ENCODE data around the gene SAMD9. TPM values are rescaled to one million over a fixed set of nuclear protein-coding genes. Genes with fewer than 3 reads are reported as not detected.
"Not testable (repeated sequence)": the region's sequence is repeated elsewhere in the genome, so short reads cannot be mapped to it uniquely, and the experiment has no call there.

The SAMD9 gene
- total and polyA plus RNA-seq, 2 experiments from 2014 or later = 0.54 to 4.4 TPM

- no peaks in the 10 kb centered on the region for H3K9me3 ChIP-seq (ENCODE audit: low read depth)
- WGBS (ENCODE audit: low lambda C conversion rate, missing lambda C conversion rate) = 95% methylated on average over 13 of the region's 13 CpGs
Observed at GRCh38 chr7:93108003-93108402, 9.8 kb downstream of the SAMD9 start.

GRCh38 chr7:93097388-93097787 is 20.4 kb downstream of the SAMD9 start:
- TF ChIP-seq CTCF (IDR thresholded peaks at IDR 0.05; ENCODE audit: poor library complexity) (no peak), EZH2phosphoT487 (IDR thresholded peaks at IDR 0.05; ENCODE audit: low read depth, severe bottlenecking, unreplicated experiment) (no peak), EZH2 (IDR thresholded peaks at IDR 0.05; ENCODE audit: borderline replicate concordance) (no peak)
- 63% methylated on average over 2 of the region's 2 CpGs for WGBS (ENCODE audit: low lambda C conversion rate, missing lambda C conversion rate)
- no peaks in the 10 kb centered on the region for H3K9me3 ChIP-seq (ENCODE audit: low read depth)

More at GRCh38 chr7:93108003-93108402, 9.8 kb downstream of the SAMD9 start:
- Histone ChIP-seq H3K36me3 (replicated peaks; ENCODE audit: insufficient read depth, low read depth) (no peaks in the 10 kb centered on the region), H3K27ac (no peak overlapping the region), H3K4me3 (no peak overlapping the region), H3K4me2 (no peak overlapping the region), H3K4me1 (ENCODE audit: insufficient read depth) (no peaks in the 10 kb centered on the region), H4K20me1 (ENCODE audit: insufficient read depth, poor library complexity, severe bottlenecking) (no peaks in the 10 kb centered on the region), H3K9me2 (replicated peaks; ENCODE audit: insufficient read depth) (no peaks in the 10 kb centered on the region), H3K27me3 (no peaks in the 10 kb centered on the region), H3K79me2 (no peaks in the 10 kb centered on the region), H2AFZ (no peak overlapping the region)
- no peak for DNase-seq (ENCODE audit: low spot score)
- TF ChIP-seq CTCF (IDR thresholded peaks at IDR 0.05; ENCODE audit: poor library complexity) (no peak), EZH2phosphoT487 (IDR thresholded peaks at IDR 0.05; ENCODE audit: low read depth, severe bottlenecking, unreplicated experiment) (no peak), EZH2 (IDR thresholded peaks at IDR 0.05; ENCODE audit: borderline replicate concordance) (no peak)

GRCh38 chr7:93092757-93093370 is 24.9 kb downstream of the SAMD9 start:
- H3K27me3 ChIP-seq = peaks cover 3% of the 10 kb centered on the region
- no peaks in the 10 kb centered on the region for H3K4me1 ChIP-seq (ENCODE audit: insufficient read depth)
- no peak for DNase-seq (ENCODE audit: low spot score)
- H3K36me3 ChIP-seq (replicated peaks; ENCODE audit: insufficient read depth, low read depth) = no peaks in the 10 kb centered on the region
- no peaks in the 10 kb centered on the region for H3K9me3 ChIP-seq (ENCODE audit: low read depth)
- no peak overlapping the region for H3K4me2 ChIP-seq
- WGBS (ENCODE audit: low lambda C conversion rate, missing lambda C conversion rate) = 71% methylated on average over 1 of the region's 1 CpG
- H4K20me1 ChIP-seq (ENCODE audit: insufficient read depth, poor library complexity, severe bottlenecking) = no peaks in the 10 kb centered on the region
- H3K27ac ChIP-seq = no peak overlapping the region
- no peak overlapping the region for H2AFZ ChIP-seq
- no peaks in the 10 kb centered on the region for H3K79me2 ChIP-seq
- H3K9me2 ChIP-seq (replicated peaks; ENCODE audit: insufficient read depth) = no peaks in the 10 kb centered on the region
- no peak for TF ChIP-seq EZH2 (IDR thresholded peaks at IDR 0.05; ENCODE audit: borderline replicate concordance)
- TF ChIP-seq CTCF (IDR thresholded peaks at IDR 0.05; ENCODE audit: poor library complexity) = peak; percentile 16
- H3K4me3 ChIP-seq = no peak overlapping the region

More at GRCh38 chr7:93097388-93097787, 20.4 kb downstream of the SAMD9 start:
- no peak overlapping the region for H3K27ac ChIP-seq
- DNase-seq (ENCODE audit: low spot score) = no peak
- peaks cover 3% of the 10 kb centered on the region for H3K27me3 ChIP-seq
- H3K36me3 ChIP-seq (replicated peaks; ENCODE audit: insufficient read depth, low read depth) = no peaks in the 10 kb centered on the region
- no peak overlapping the region for H3K4me2 ChIP-seq
- H3K79me2 ChIP-seq = no peaks in the 10 kb centered on the region
- no peaks in the 10 kb centered on the region for H3K9me2 ChIP-seq (replicated peaks; ENCODE audit: insufficient read depth)
- no peaks in the 10 kb centered on the region for H3K4me1 ChIP-seq (ENCODE audit: insufficient read depth)
- no peaks in the 10 kb centered on the region for H4K20me1 ChIP-seq (ENCODE audit: insufficient read depth, poor library complexity, severe bottlenecking)
- no peak overlapping the region for H3K4me3 ChIP-seq
- no peak overlapping the region for H2AFZ ChIP-seq

GRCh38 chr7:93073357-93073756 is 44.4 kb downstream of the SAMD9 start:
- H3K9me2 ChIP-seq (replicated peaks; ENCODE audit: insufficient read depth); H3K36me3 ChIP-seq (replicated peaks; ENCODE audit: insufficient read depth, low read depth); H2AFZ ChIP-seq; DNase-seq (ENCODE audit: low spot score); H3K79me2 ChIP-seq; H3K4me3 ChIP-seq; H3K27ac ChIP-seq; H4K20me1 ChIP-seq (ENCODE audit: insufficient read depth, poor library complexity, severe bottlenecking); H3K27me3 ChIP-seq; H3K4me1 ChIP-seq (ENCODE audit: insufficient read depth); H3K9me3 ChIP-seq (ENCODE audit: low read depth); H3K4me2 ChIP-seq: not testable (repeated sequence)
- 96% methylated on average over 9 of the region's 9 CpGs for WGBS (ENCODE audit: low lambda C conversion rate, missing lambda C conversion rate)

Data from hepatocyte (in vitro differentiated cells).